ENCODE data around the gene ADCY7.

The ADCY7 gene

DNA sequence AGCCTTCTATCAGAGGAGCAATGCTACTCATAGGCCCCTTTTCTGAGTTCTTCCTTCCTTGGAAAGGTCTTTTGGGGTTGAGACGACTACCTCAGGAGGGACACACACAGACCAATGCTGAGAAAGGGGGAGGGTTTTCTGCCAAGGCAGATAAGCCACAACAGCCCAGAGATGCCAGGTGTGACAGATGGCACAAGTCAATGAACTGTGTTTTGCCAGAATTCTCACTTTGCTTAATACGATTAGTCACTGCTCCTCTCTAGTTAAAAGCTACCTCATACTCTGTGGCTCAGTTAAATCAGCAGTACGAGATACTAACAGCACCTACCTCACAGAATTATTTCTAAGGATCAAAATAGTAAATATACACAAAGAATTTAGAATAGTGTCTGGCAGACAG lies 94.4 kb downstream of the ADCY7 start:
- H3K4me2 ChIP-seq (ENCODE audit: low read depth, low read length) = no peak overlapping the region
- TF ChIP-seq CTCF (IDR thresholded peaks at IDR 0.05; ENCODE audit: low read length) (no peak), EZH2 (optimal IDR thresholded peaks at IDR 0.05; ENCODE audit: low read depth, low read length) (no peak), EZH2phosphoT487 (IDR thresholded peaks at IDR 0.05; ENCODE audit: low read length) (no peak)
- no peak overlapping the region for H3K4me3 ChIP-seq (ENCODE audit: low read length)
- 0 out of 2 replicates have a peak, but pooled peaks cover 5% of the 10 kb centered on the region for H3F3A ChIP-seq (ENCODE audit: insufficient read depth, low read length)
- H4K20me1 ChIP-seq (ENCODE audit: insufficient read depth, low read length) = 0 out of 2 replicates have a peak, but pooled peaks cover 5% of the 10 kb centered on the region
- no peaks in the 10 kb centered on the region for H3K4me1 ChIP-seq (ENCODE audit: low read length)
- H3K79me2 ChIP-seq (ENCODE audit: low read length) = peaks cover 96% of the 10 kb centered on the region
- no peak overlapping the region for H2AFZ ChIP-seq (ENCODE audit: low read length)
- no peak overlapping the region for H3K9ac ChIP-seq (ENCODE audit: low read length)
- no peaks in the 10 kb centered on the region for H3K27me3 ChIP-seq (replicated peaks; ENCODE audit: insufficient read depth, low read length)
- H3K9me2 ChIP-seq (replicated peaks; ENCODE audit: insufficient read depth, low read length) = no peaks in the 10 kb centered on the region
- no peaks in the 10 kb centered on the region for H3K9me3 ChIP-seq (replicated peaks; ENCODE audit: insufficient read depth, low read length)
- H3K27ac ChIP-seq (ENCODE audit: low read length) = no peak overlapping the region
- 0 out of 2 replicates have a peak, but pooled peaks cover 7% of the 10 kb centered on the region for H3K36me3 ChIP-seq (replicated peaks; ENCODE audit: insufficient read depth, low read length)
- DNase-seq = no peak

GRCh38 chr16:50363656-50364055 lies 97.3 kb downstream of the ADCY7 start:
- Histone ChIP-seq H4K20me1 (ENCODE audit: insufficient read depth, low read length) (0 out of 2 replicates have a peak, but pooled peaks cover 5% of the 10 kb centered on the region), H3K9ac (ENCODE audit: low read length) (no peak overlapping the region), H3K4me2 (ENCODE audit: low read depth, low read length) (no peak overlapping the region), H3K4me3 (ENCODE audit: low read length) (no peak overlapping the region), H3K4me1 (ENCODE audit: low read length) (peaks cover 10% of the 10 kb centered on the region; the same call in 1 of the 2 replicates), H3K79me2 (ENCODE audit: low read length) (peaks cover 96% of the 10 kb centered on the region), H3K27me3 (replicated peaks; ENCODE audit: insufficient read depth, low read length) (no peaks in the 10 kb centered on the region), H3K36me3 (replicated peaks; ENCODE audit: insufficient read depth, low read length) (peaks cover 7% of the 10 kb centered on the region; the same call in 1 of the 2 replicates), H3K27ac (ENCODE audit: low read length) (no peak overlapping the region), H3K9me2 (replicated peaks; ENCODE audit: insufficient read depth, low read length) (no peaks in the 10 kb centered on the region), H3F3A (ENCODE audit: insufficient read depth, low read length) (no peaks in the 10 kb centered on the region), H2AFZ (ENCODE audit: low read length) (no peak overlapping the region), H3K9me3 (replicated peaks; ENCODE audit: insufficient read depth, low read length) (no peaks in the 10 kb centered on the region)
- DNase-seq = no peak
- TF ChIP-seq EZH2 (optimal IDR thresholded peaks at IDR 0.05; ENCODE audit: low read depth, low read length) (no peak), EZH2phosphoT487 (IDR thresholded peaks at IDR 0.05; ENCODE audit: low read length) (no peak), CTCF (IDR thresholded peaks at IDR 0.05; ENCODE audit: low read length) (no peak)

DNA sequence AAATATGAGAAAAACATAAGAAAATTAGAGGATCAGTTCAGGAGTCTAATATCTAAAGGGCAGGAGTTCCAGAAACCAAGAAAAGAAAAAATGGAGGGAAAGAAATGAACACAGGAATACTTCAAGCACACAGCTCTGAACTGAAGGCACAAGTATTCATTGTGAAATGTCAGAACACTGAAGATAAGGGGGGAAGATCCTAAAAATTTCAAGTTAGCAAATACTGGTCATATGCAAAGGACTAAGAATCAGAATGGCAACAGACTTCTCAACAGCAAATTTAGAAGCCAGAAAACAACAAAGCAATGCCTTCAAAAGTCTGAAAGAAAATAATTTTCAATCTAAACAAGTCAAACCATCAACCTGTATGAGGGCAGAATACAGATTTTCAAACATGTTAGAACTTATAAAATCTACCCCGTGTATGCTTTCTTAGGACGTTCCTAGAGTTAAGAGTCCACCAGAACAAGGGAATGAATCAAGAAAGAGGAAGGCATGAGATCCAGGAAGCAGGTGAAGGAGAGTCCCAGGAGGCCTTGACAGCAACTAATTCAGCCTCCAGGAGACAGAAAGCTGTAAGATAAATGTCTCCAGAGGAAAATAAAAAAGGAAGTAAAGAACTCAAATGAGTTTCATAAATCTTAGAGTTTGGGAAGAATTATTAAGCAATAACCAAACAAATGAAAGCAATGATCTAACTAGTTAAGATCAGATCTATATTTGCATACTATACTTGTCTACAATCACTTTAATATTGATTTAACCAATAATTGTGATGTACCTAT lies 99.6 kb downstream of the ADCY7 start:
- H3K9ac ChIP-seq (ENCODE audit: low read length) = no peak overlapping the region
- no peak overlapping the region for H2AFZ ChIP-seq (ENCODE audit: low read length)
- H3F3A ChIP-seq (ENCODE audit: insufficient read depth, low read length) = no peaks in the 10 kb centered on the region
- TF ChIP-seq CTCF (IDR thresholded peaks at IDR 0.05; ENCODE audit: low read length) = no peak
- H3K27ac ChIP-seq (ENCODE audit: low read length) = no peak overlapping the region
- peaks cover 10% of the 10 kb centered on the region; the same call in 1 of the 2 replicates for H3K4me1 ChIP-seq (ENCODE audit: low read length)
- no peak overlapping the region for H3K4me2 ChIP-seq (ENCODE audit: low read depth, low read length)
- H4K20me1 ChIP-seq (ENCODE audit: insufficient read depth, low read length) = 0 out of 2 replicates have a peak, but pooled peaks cover 5% of the 10 kb centered on the region
- no peaks in the 10 kb centered on the region for H3K27me3 ChIP-seq (replicated peaks; ENCODE audit: insufficient read depth, low read length)
- H3K79me2 ChIP-seq (ENCODE audit: low read length) = peaks cover 73% of the 10 kb centered on the region
- H3K36me3 ChIP-seq (replicated peaks; ENCODE audit: insufficient read depth, low read length) = peaks cover 7% of the 10 kb centered on the region; the same call in 1 of the 2 replicates
- no peak overlapping the region for H3K4me3 ChIP-seq (ENCODE audit: low read length)
- H3K9me3 ChIP-seq (replicated peaks; ENCODE audit: insufficient read depth, low read length) = no peaks in the 10 kb centered on the region
- H3K9me2 ChIP-seq (replicated peaks; ENCODE audit: insufficient read depth, low read length) = no peaks in the 10 kb centered on the region
- no peak for DNase-seq

All from MM.1S (cell line).